HCT116 (cell line): Measurements from ENCODE around the gene UGT1A6. TPM values are rescaled to one million over a fixed set of nuclear protein-coding genes. Genes with fewer than 3 reads are reported as not detected.

ENCODE experiments used
- ATAC-seq: fragments of 200-7000 bp; cut with Tn5 transposase; 2 replicates; pipeline ENCODE4 v1.9.1; 2020; ENCODE audit warnings: mild to moderate bottlenecking, moderate library complexity
- BruUV-seq: library from RNA; stranded (reverse); fragments of 400-500 nt; replicated peaks from 2 replicates; lab custom pipeline; 2021; lab: Mats Ljungman, UMichigan
- CTCF ChIA-PET: fragments of 300-600 bp; sonication (Branson Sonifier 250); formaldehyde crosslinking; loops from one replicate; lab custom pipeline; 2021; ENCODE audit warnings: antibody characterized with exemption; lab: Charles Lee
- POLR2A ChIA-PET: fragments of 300-600, 350-600 bp; sonication (Branson Sonifier 250); formaldehyde crosslinking; loops from one replicate; lab custom pipeline; 2021; ENCODE audit warnings: antibody characterized with exemption; lab: Charles Lee
- RAD21 ChIA-PET, 2 experiments: fragments of 300-600 bp; sonication (Branson Sonifier 250); formaldehyde crosslinking; loops; one replicate each; lab custom pipeline; 2023; ENCODE audit warnings: low total read pairs in 2 of 2; ENCODE audit not compliant: uncharacterized antibody in 2 of 2, unreplicated experiment in 2 of 2, low non-redundant PET in 1 of 2; lab: Charles Lee
- DNase-seq: peaks from one replicate; pipeline ENCODE4 v3.0.0-alpha.2; 2010; ENCODE audit warnings: low read depth, low spot score
- H2AFZ ChIP-seq: fragments of 200-600 bp; shearing (Covaris generic), sonication (generic); 2 replicates; pipeline ENCODE4 v1.6.1; 2017; ENCODE audit warnings: low read depth, mixed run types, mixed read lengths, antibody characterized with exemption, low read length; ENCODE audit not compliant: poor library complexity, severe bottlenecking
- H3K27ac ChIP-seq: 2 replicates; pipeline ENCODE4 v1.5.1; 2012; ENCODE audit warnings: low read depth, low read length
- H3K27me3 ChIP-seq: fragments of 200-600 bp; sonication (generic); 2 replicates; pipeline ENCODE4 v1.6.1; 2016; ENCODE audit warnings: mixed run types, low read length, mixed read lengths; ENCODE audit not compliant: insufficient read depth
- H3K36me3 ChIP-seq, 2 experiments: fragments of 200-500 bp in 1 of 2; fragments of 200-600 bp in 1 of 2; sonication (Bioruptor generic) in 1 of 2; sonication (generic) in 1 of 2; 2 replicates each; pipeline versions ENCODE4 v1.5.1 to v1.6.1; 2014 to 2016; ENCODE audit warnings: low read length in 2 of 2, inconsistent platforms in 1 of 2, mixed read lengths in 1 of 2, mixed run types in 1 of 2; ENCODE audit not compliant: insufficient read depth in 2 of 2, control insufficient read depth in 1 of 2
- H3K4me1 ChIP-seq, 2 experiments: fragments of 200-600 bp in 1 of 2; sonication (generic) in 1 of 2; 2 replicates each; pipeline versions ENCODE4 v1.5.1 to v1.6.1; 2012 to 2017; ENCODE audit warnings: low read length in 2 of 2, inconsistent platforms in 1 of 2, mild to moderate bottlenecking in 1 of 2, mixed read lengths in 1 of 2, mixed run types in 1 of 2, moderate library complexity in 1 of 2; ENCODE audit not compliant: insufficient read depth in 2 of 2, control insufficient read depth in 1 of 2
- H3K4me2 ChIP-seq: fragments of 200-600 bp; sonication (generic); 2 replicates; pipeline ENCODE4 v1.6.1; 2017; ENCODE audit warnings: mixed run types, low read length, mixed read lengths
- H3K4me3 ChIP-seq, 2 experiments: fragments of 200-600 bp in 1 of 2; sonication (generic) in 1 of 2; replicated peaks in 1 of 2; 2 replicates each; pipeline ENCODE4 v1.5.1; 2011 to 2016; ENCODE audit warnings: low read length in 2 of 2, control low read depth in 1 of 2, low read depth in 1 of 2, mild to moderate bottlenecking in 1 of 2, mixed read lengths in 1 of 2, mixed run types in 1 of 2
- H3K79me2 ChIP-seq: fragments of 200-600 bp; sonication (generic); 2 replicates; pipeline ENCODE4 v1.6.1; 2017; ENCODE audit warnings: mild to moderate bottlenecking, mixed run types, low read length, moderate library complexity, mixed read lengths; ENCODE audit not compliant: insufficient read depth
- H3K9ac ChIP-seq: fragments of 200-600 bp; sonication (generic); 2 replicates; pipeline ENCODE4 v1.6.1; 2016; ENCODE audit warnings: low read length, mixed read lengths
- H3K9me2 ChIP-seq: fragments of 200-600 bp; sonication (generic), shearing (Covaris generic); 2 replicates; pipeline ENCODE4 v1.6.1; 2017; ENCODE audit warnings: mixed run types, mild to moderate bottlenecking, moderate library complexity; ENCODE audit not compliant: insufficient read depth
- H3K9me3 ChIP-seq, 2 experiments: fragments of 200-500 bp in 1 of 2; fragments of 200-600 bp in 1 of 2; sonication (Bioruptor generic) in 1 of 2; sonication (generic) in 1 of 2; 2 replicates each; pipeline ENCODE4 v1.6.1; 2014 to 2017; ENCODE audit warnings: low read length in 2 of 2, mixed read lengths in 2 of 2, inconsistent platforms in 1 of 2, low read depth in 1 of 2, mild to moderate bottlenecking in 1 of 2, mixed run types in 1 of 2, moderate library complexity in 1 of 2; ENCODE audit not compliant: control insufficient read depth in 1 of 2, insufficient read depth in 1 of 2
- H4K20me1 ChIP-seq: fragments of 200-600 bp; sonication (generic), shearing (Covaris generic); 2 replicates; pipeline ENCODE4 v1.6.1; 2017; ENCODE audit warnings: mixed run types, mild to moderate bottlenecking, moderate library complexity; ENCODE audit not compliant: insufficient read depth
- CEBPB ChIP-seq: IDR thresholded peaks from 2 replicates; pipeline ENCODE4 v1.6.1; 2012; ENCODE audit warnings: low read depth
- MAX ChIP-seq: IDR thresholded peaks from 2 replicates; pipeline ENCODE4 v1.6.1; 2012
- RAD21 ChIP-seq: IDR thresholded peaks from 2 replicates; pipeline ENCODE4 v1.6.1; 2012; ENCODE audit warnings: low read depth, mild to moderate bottlenecking
- REST ChIP-seq: IDR thresholded peaks from 2 replicates; pipeline ENCODE4 v1.6.1; 2012; ENCODE audit warnings: low read depth
- SRF ChIP-seq: IDR thresholded peaks from 2 replicates; pipeline ENCODE4 v1.6.1; 2012; ENCODE audit warnings: low read depth
- YY1 ChIP-seq: IDR thresholded peaks from 2 replicates; pipeline ENCODE4 v1.6.1; 2011; ENCODE audit warnings: low read length, low read depth, moderate library complexity, mild to moderate bottlenecking; ENCODE audit not compliant: insufficient replicate concordance; ENCODE audit errors: extremely low read depth
- ZBTB33 ChIP-seq: IDR thresholded peaks from 2 replicates; pipeline ENCODE4 v1.6.1; 2011; ENCODE audit warnings: mild to moderate bottlenecking, low read length, moderate library complexity; ENCODE audit not compliant: insufficient replicate concordance; ENCODE audit errors: extremely low read depth
- ZFX ChIP-seq: fragments of 450-650 bp; IDR thresholded peaks from 2 replicates; pipeline ENCODE4 v1.6.1; 2017
- intact Hi-C: fragments of 100-400 bp; cut with micrococcal nuclease; formaldehyde crosslinking; loops from 2 replicates; pipeline ENCODE4 v1.10.0; 2022
- total RNA-seq: library from RNA; stranded (reverse); gene quantifications from one replicate; pipeline ENCODE4 v1.2.1, GENCODE V29; 2021; ENCODE audit not compliant: unreplicated experiment

The UGT1A6 gene
- total RNA-seq, 1 experiment from 2014 or later = not detected

GRCh38 chr2:233791151-233791882, 98.6 kb downstream of the UGT1A6 start:
- TF ChIP-seq YY1 (no peak), ZBTB33 (no peak), REST (no peak), MAX (no peak), ZFX (no peak), RAD21 (no peak), CEBPB (no peak), SRF (no peak)
- CTCF ChIA-PET = no interaction called here

More at GRCh38 chr2:233791151-233791882, 98.6 kb downstream of the UGT1A6 start:
- ChIA-PET RAD21 (no interaction called here), POLR2A (no interaction called here)
- ATAC-seq (no peak), DNase-seq (no peak)
- Histone ChIP-seq H2AFZ (no peak overlapping the region), H4K20me1 (no peaks in the 10 kb centered on the region), H3K36me3 (no peaks in the 10 kb centered on the region), H3K4me2 (no peak overlapping the region), H3K4me1 (no peaks in the 10 kb centered on the region), H3K9me2 (no peaks in the 10 kb centered on the region), H3K4me3 (no peak overlapping the region), H3K79me2 (no peaks in the 10 kb centered on the region), H3K9me3 (no peaks in the 10 kb centered on the region), H3K27ac (no peak overlapping the region), H3K27me3 (no peaks in the 10 kb centered on the region), H3K9ac (no peak overlapping the region)
- intact Hi-C loops = no loop called here
- BruUV-seq = no TSS peak
